Coronary artery (tissue), 2 donors: Measurements from ENCODE around the gene UAP1.
"Not testable (repeated sequence)": the region's sequence is repeated elsewhere in the genome, so short reads cannot be mapped to it uniquely, and the experiment has no call there.

Experiments used
- DNase-seq: peaks from one replicate; pipeline ENCODE4 v3.0.0-alpha.2; 2017; ENCODE audit warnings: low spot score
- H3K27ac ChIP-seq, 2 donors: fragments of 200-600 bp; sonication (generic); one replicate each; pipeline ENCODE4 v1.5.1; 2016 to 2019
- H3K4me3 ChIP-seq: fragments of 200-600 bp; sonication (generic); 2 replicates; pipeline ENCODE4 v1.5.1; 2016; ENCODE audit warnings: mild to moderate bottlenecking, moderate library complexity
- CTCF ChIP-seq: fragments of 200-600 bp; sonication (generic); IDR thresholded peaks from one replicate; pipeline ENCODE4 v1.5.1; 2019; ENCODE audit warnings: antibody characterized with exemption

UAP1 gene

GRCh38 chr1:162590101-162590500 lies 28.6 kb downstream of the UAP1 start:
- TF ChIP-seq CTCF, result no peak
- DNase-seq, result no peak
- H3K4me3 ChIP-seq, result no peak overlapping the region
- H3K27ac ChIP-seq, result no peak overlapping the region

- Histone ChIP-seq H3K4me3 (no peak overlapping the region), H3K27ac (no peak overlapping the region)
- TF ChIP-seq CTCF, result no peak
- DNase-seq, result no peak
Measured at GRCh38 chr1:162590686-162591085, 29.2 kb downstream of the UAP1 start.

GRCh38 chr1:162596514-162597170 lies 35.1 kb downstream of the UAP1 start:
- no peak for DNase-seq
- TF ChIP-seq CTCF, result no peak
- Histone ChIP-seq H3K4me3 (no peak overlapping the region), H3K27ac (no peak overlapping the region)

DNA sequence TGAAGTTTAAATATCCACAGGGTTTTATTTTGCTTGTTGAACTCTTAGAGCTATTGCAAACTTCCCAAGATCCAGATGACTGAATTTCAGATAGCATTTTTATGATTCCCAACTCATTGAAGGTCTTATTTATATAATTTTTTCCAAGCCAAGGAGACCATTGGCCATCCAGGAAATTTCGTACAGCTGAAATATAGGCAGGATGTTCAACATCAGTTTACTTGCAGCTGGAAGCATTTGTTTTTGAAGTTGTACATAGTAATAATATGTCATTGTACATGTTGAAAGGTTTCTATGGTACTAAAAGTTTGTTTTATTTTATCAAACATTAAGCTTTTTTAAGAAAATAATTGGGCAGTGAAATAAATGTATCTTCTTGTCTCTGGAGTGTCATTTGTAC lies 37.9 kb downstream of the UAP1 start:
- no peak for TF ChIP-seq CTCF
- Histone ChIP-seq H3K4me3 (no peak overlapping the region), H3K27ac (no peak overlapping the region)
- no peak for DNase-seq

GRCh38 chr1:162603117-162603516 lies 41.6 kb downstream of the UAP1 start:
- DNase-seq, H3K4me3 ChIP-seq, H3K27ac ChIP-seq: not testable (repeated sequence)

DNA sequence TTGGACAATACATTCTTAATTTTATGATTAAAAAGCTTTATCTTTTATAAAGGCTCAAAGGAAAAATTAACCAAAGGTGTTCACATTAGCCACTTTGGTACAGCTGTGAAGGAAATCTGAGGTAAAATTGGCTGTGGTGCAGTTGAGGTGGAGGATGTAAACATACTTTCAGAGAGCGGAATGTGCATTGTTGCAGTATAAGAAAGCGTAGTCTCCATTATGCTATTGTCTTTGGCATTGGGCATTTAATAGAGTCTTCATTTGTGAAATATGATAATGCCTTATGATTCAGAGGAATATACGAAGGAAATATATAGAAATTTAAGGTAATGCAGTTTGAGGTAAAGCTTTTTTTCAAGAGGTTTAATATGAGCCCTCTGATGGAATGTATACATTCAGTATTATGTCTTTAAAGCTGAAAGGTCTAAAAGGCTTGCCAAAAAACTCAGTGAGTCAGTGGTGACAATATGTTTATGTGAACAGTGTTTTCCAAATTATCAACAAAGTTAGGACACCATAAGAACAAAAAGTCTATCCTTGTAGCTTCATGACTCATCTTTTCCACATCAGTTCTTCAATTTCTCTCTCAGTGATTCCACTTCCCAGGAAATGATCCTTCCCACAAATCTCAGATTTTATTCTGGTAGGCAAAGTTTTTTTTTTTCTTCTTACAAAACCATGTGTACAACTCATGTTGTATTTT lies 43.9 kb downstream of the UAP1 start:
- TF ChIP-seq CTCF, result no peak
- Histone ChIP-seq H3K27ac (peak overlapping the region in 1 of 2 donors; percentile 51), H3K4me3 (no peak overlapping the region)
- DNase-seq, result no peak

GRCh38 chr1:162609306-162609705 lies 47.8 kb downstream of the UAP1 start:
- TF ChIP-seq CTCF, result no peak
- Histone ChIP-seq H3K27ac (no peak overlapping the region), H3K4me3 (no peak overlapping the region)
- DNase-seq, result no peak
